Activated CD8-positive, alpha-beta T cell treated with anti-CD3 and anti-CD28 coated beads for 36 hours (primary cell): ENCODE data around the gene CDKN1C. TPM values are rescaled to one million over a fixed set of nuclear protein-coding genes. Genes with fewer than 3 reads are reported as not detected.

ENCODE experiments used
- ATAC-seq: fragments of 200-7000 bp; cut with Tn5 transposase; one replicate; pipeline ENCODE4 v1.10.0; 2021; ENCODE audit warnings: mild to moderate bottlenecking, moderate library complexity
- CTCF ChIA-PET: fragments of 350-600 bp; sonication (Branson Sonifier 250); formaldehyde crosslinking; loops from one replicate; lab custom pipeline; 2021; ENCODE audit warnings: antibody characterized with exemption; lab: Charles Lee
- POLR2A ChIA-PET: fragments of 350-600 bp; sonication (Branson Sonifier 250); formaldehyde crosslinking; loops from one replicate; lab custom pipeline; 2021; ENCODE audit warnings: antibody characterized with exemption; lab: Charles Lee
- DNase-seq: peaks from one replicate; pipeline ENCODE4 v3.0.0-alpha.2; 2020
- H3K27ac Mint-ChIP-seq: one replicate; pipeline ENCODE4 v1.8.0; 2021; ENCODE audit warnings: mild to moderate bottlenecking, mixed read lengths
- H3K27me3 Mint-ChIP-seq: one replicate; pipeline ENCODE4 v1.8.0; 2021; ENCODE audit warnings: mixed read lengths
- H3K36me3 Mint-ChIP-seq: one replicate; pipeline ENCODE4 v1.8.0; 2021; ENCODE audit warnings: low read depth, mixed read lengths
- H3K4me1 Mint-ChIP-seq: one replicate; pipeline ENCODE4 v1.8.0; 2021; ENCODE audit warnings: low read depth, mixed read lengths
- H3K4me3 Mint-ChIP-seq: one replicate; pipeline ENCODE4 v1.8.0; 2021; ENCODE audit warnings: mild to moderate bottlenecking, moderate library complexity, mixed read lengths
- H3K9me3 Mint-ChIP-seq: one replicate; pipeline ENCODE4 v1.8.0; 2021; ENCODE audit warnings: mixed read lengths
- intact Hi-C: fragments of 100-400 bp; cut with micrococcal nuclease; formaldehyde crosslinking; loops from one replicate; pipeline ENCODE4 v1.10.0; 2022
- total RNA-seq, 2 experiments: library from RNA; stranded (reverse); gene quantifications; one replicate each; pipeline ENCODE4 v1.2.3, GENCODE V29; 2021
- TF ChIP-seq, protein P1 (sequence below): fragments of 200-600 bp; IDR thresholded peaks from one replicate; pipeline ENCODE4 v1.8.0; 2022; ENCODE audit warnings: antibody characterized with exemption, mild to moderate bottlenecking

The CDKN1C gene
- total RNA-seq, 2 experiments from 2014 or later = 1.6 TPM

GRCh38 chr11:2868506-2869133 lies 17.0 kb downstream of the CDKN1C start:
- no peak for DNase-seq
- Mint-ChIP-seq H3K27ac (no peak overlapping the region), H3K4me1 (peaks cover 5% of the 10 kb centered on the region), H3K36me3 (no peaks in the 10 kb centered on the region), H3K4me3 (no peak overlapping the region), H3K9me3 (no peaks in the 10 kb centered on the region), H3K27me3 (peaks cover 51% of the 10 kb centered on the region)
- ChIA-PET CTCF (interaction anchor here (1.1 to 1.3 kb wide), 3 partner anchors 19 to 24 kb away, joined by 3 to 4 read pairs (median 4); no protein-coding TSS in a partner anchor), POLR2A (no interaction called here)
- TF ChIP-seq, protein P1, sequence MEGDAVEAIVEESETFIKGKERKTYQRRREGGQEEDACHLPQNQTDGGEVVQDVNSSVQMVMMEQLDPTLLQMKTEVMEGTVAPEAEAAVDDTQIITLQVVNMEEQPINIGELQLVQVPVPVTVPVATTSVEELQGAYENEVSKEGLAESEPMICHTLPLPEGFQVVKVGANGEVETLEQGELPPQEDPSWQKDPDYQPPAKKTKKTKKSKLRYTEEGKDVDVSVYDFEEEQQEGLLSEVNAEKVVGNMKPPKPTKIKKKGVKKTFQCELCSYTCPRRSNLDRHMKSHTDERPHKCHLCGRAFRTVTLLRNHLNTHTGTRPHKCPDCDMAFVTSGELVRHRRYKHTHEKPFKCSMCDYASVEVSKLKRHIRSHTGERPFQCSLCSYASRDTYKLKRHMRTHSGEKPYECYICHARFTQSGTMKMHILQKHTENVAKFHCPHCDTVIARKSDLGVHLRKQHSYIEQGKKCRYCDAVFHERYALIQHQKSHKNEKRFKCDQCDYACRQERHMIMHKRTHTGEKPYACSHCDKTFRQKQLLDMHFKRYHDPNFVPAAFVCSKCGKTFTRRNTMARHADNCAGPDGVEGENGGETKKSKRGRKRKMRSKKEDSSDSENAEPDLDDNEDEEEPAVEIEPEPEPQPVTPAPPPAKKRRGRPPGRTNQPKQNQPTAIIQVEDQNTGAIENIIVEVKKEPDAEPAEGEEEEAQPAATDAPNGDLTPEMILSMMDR = no peak
- ATAC-seq = no peak
- intact Hi-C loops = no loop called here

- DNase-seq (no peak), ATAC-seq (no peak)
- Mint-ChIP-seq H3K27me3 (peaks cover 58% of the 10 kb centered on the region), H3K9me3 (no peaks in the 10 kb centered on the region), H3K27ac (no peak overlapping the region), H3K4me3 (no peak overlapping the region), H3K36me3 (no peaks in the 10 kb centered on the region), H3K4me1 (peaks cover 5% of the 10 kb centered on the region)
- ChIA-PET POLR2A (no interaction called here), CTCF (interaction anchor here (1.1 to 1.3 kb wide), 2 partner anchors 21 to 25 kb away, joined by 3 to 4 read pairs; no protein-coding TSS in a partner anchor)
- TF ChIP-seq, protein P1 = no peak
- intact Hi-C loops = no loop called here
Measured at GRCh38 chr11:2867722-2868505, 17.7 kb downstream of the CDKN1C start.

GRCh38 chr11:2867142-2867541 lies 18.4 kb downstream of the CDKN1C start:
- DNase-seq = no peak
- peaks cover 56% of the 10 kb centered on the region for H3K27me3 Mint-ChIP-seq
- H3K4me1 Mint-ChIP-seq = peaks cover 5% of the 10 kb centered on the region
- POLR2A ChIA-PET = interaction anchor here (0.8 kb wide), 1 partner anchor 26 kb away, joined by 3 read pairs; no protein-coding TSS in a partner anchor
- no peak overlapping the region for H3K4me3 Mint-ChIP-seq
- CTCF ChIA-PET = interaction anchor here (1.3 kb wide), 1 partner anchor 22 kb away, joined by 4 read pairs; no protein-coding TSS in a partner anchor
- H3K27ac Mint-ChIP-seq = no peak overlapping the region
- intact Hi-C loops = no loop called here
- no peaks in the 10 kb centered on the region for H3K36me3 Mint-ChIP-seq
- no peaks in the 10 kb centered on the region for H3K9me3 Mint-ChIP-seq
- ATAC-seq = no peak
- TF ChIP-seq, protein P1 = no peak

- Mint-ChIP-seq H3K36me3 (no peaks in the 10 kb centered on the region), H3K4me1 (peaks cover 3% of the 10 kb centered on the region), H3K9me3 (no peaks in the 10 kb centered on the region), H3K27me3 (peaks cover 54% of the 10 kb centered on the region), H3K27ac (no peak overlapping the region), H3K4me3 (no peak overlapping the region)
- TF ChIP-seq, protein P1 = no peak
- ATAC-seq = no peak
- DNase-seq = no peak
- POLR2A ChIA-PET = interaction anchor here (0.8 kb wide), 1 partner anchor 27 kb away, joined by 3 read pairs; no protein-coding TSS in a partner anchor
- CTCF ChIA-PET = no interaction called here
- intact Hi-C loops = no loop called here
Measured at GRCh38 chr11:2865922-2866577, 19.5 kb downstream of the CDKN1C start.
